IMR-90 (cell line): Measurements from ENCODE around the gene RNF182. TPM values are rescaled to one million over a fixed set of nuclear protein-coding genes. Genes with fewer than 3 reads are reported as not detected.

Experiments
- ATAC-seq: fragments of 200-7000 bp; cut with Tn5 transposase; 2 replicates; pipeline ENCODE4 v1.9.1; 2020; ENCODE audit warnings: low read depth, mild to moderate bottlenecking, moderate library complexity
- BruUV-seq: library from RNA; stranded (reverse); fragments of 400-500 nt; replicated peaks from 2 replicates; lab custom pipeline; 2021; lab: Mats Ljungman, UMichigan
- CTCF ChIA-PET: fragments of 300-600 bp; formaldehyde crosslinking; extraction: SDS; loops from one replicate; lab custom pipeline; 2021; ENCODE audit warnings: antibody characterized with exemption; lab: Yijun Ruan, JAX
- POLR2A ChIA-PET: fragments of 300-600 bp; sonication (Branson Sonifier 250); formaldehyde crosslinking; loops from one replicate; lab custom pipeline; 2022; ENCODE audit warnings: antibody characterized with exemption; ENCODE audit not compliant: unreplicated experiment; lab: Charles Lee
- DNase-seq: peaks from one replicate; pipeline ENCODE4 v3.0.0; 2013
- H2AFZ ChIP-seq: replicated peaks from 2 replicates; pipeline ENCODE3; 2013; ENCODE audit warnings: low read length, mild to moderate bottlenecking; ENCODE audit not compliant: poor library complexity
- H2AK5ac ChIP-seq: 2 replicates; pipeline ENCODE4 v1.6.1; 2013; ENCODE audit warnings: low read depth, low read length, inconsistent platforms
- H2AK9ac ChIP-seq: replicated peaks from 2 replicates; pipeline ENCODE3; 2013; ENCODE audit warnings: mild to moderate bottlenecking, low read depth, low read length, moderate library complexity; ENCODE audit not compliant: poor library complexity
- H2BK120ac ChIP-seq: 2 replicates; pipeline ENCODE4 v1.6.1; 2013; ENCODE audit warnings: low read depth, low read length, inconsistent platforms
- H2BK15ac ChIP-seq: 3 replicates; pipeline ENCODE4 v1.6.1; 2013; ENCODE audit warnings: low read depth, low read length, inconsistent platforms
- H2BK20ac ChIP-seq: 2 replicates; pipeline ENCODE4 v1.6.1; 2013; ENCODE audit warnings: low read depth, mild to moderate bottlenecking, inconsistent platforms, low read length, moderate library complexity
- H2BK5ac ChIP-seq: 2 replicates; pipeline ENCODE4 v1.6.1; 2013; ENCODE audit warnings: mild to moderate bottlenecking, low read depth, low read length, inconsistent platforms; ENCODE audit not compliant: poor library complexity, severe bottlenecking
- H3K14ac ChIP-seq: replicated peaks from 2 replicates; pipeline ENCODE4 v1.6.1; 2013; ENCODE audit warnings: low read depth, low read length, inconsistent platforms
- H3K18ac ChIP-seq: 2 replicates; pipeline ENCODE4 v1.6.1; 2013; ENCODE audit warnings: low read depth, low read length, control low read depth
- H3K23ac ChIP-seq: 2 replicates; pipeline ENCODE4 v1.6.1; 2013; ENCODE audit warnings: low read depth, low read length, inconsistent platforms
- H3K27ac ChIP-seq: 2 replicates; pipeline ENCODE4 v1.5.1; 2013; ENCODE audit warnings: mild to moderate bottlenecking, control low read depth, low read length; ENCODE audit not compliant: insufficient read depth
- H3K27me3 ChIP-seq: 2 replicates; pipeline ENCODE4 v1.6.1; 2013; ENCODE audit warnings: low read length; ENCODE audit not compliant: control insufficient read depth, insufficient read depth
- H3K36me3 ChIP-seq: 2 replicates; pipeline ENCODE4 v1.6.1; 2013; ENCODE audit warnings: low read length, mixed read lengths; ENCODE audit not compliant: control insufficient read depth, insufficient read depth
- H3K4ac ChIP-seq: 2 replicates; pipeline ENCODE4 v1.6.1; 2013; ENCODE audit warnings: low read depth, low read length, inconsistent platforms
- H3K4me1 ChIP-seq: 2 replicates; pipeline ENCODE4 v1.6.1; 2013; ENCODE audit warnings: low read length, mixed read lengths; ENCODE audit not compliant: control insufficient read depth, insufficient read depth
- H3K4me2 ChIP-seq: 2 replicates; pipeline ENCODE4 v1.6.1; 2013; ENCODE audit warnings: low read depth, mild to moderate bottlenecking, control low read depth, low read length, moderate library complexity
- H3K4me3 ChIP-seq: 2 replicates; pipeline ENCODE4 v1.5.1; 2013; ENCODE audit warnings: low read depth, mild to moderate bottlenecking, control low read depth, low read length, moderate library complexity; ENCODE audit not compliant: insufficient read depth
- H3K56ac ChIP-seq: 2 replicates; pipeline ENCODE4 v1.6.1; 2013; ENCODE audit warnings: low read length, inconsistent platforms; ENCODE audit not compliant: insufficient read depth; ENCODE audit errors: extremely low read depth
- H3K79me1 ChIP-seq, 2 experiments: 2 replicates each; pipeline ENCODE4 v1.6.1; 2013; ENCODE audit warnings: low read length in 2 of 2, inconsistent platforms in 1 of 2, low read depth in 1 of 2
- H3K9ac ChIP-seq: 2 replicates; pipeline ENCODE4 v1.6.1; 2013; ENCODE audit warnings: low read depth, low read length, control low read depth
- H3K9me1 ChIP-seq: 2 replicates; pipeline ENCODE4 v1.6.1; 2013; ENCODE audit warnings: low read length, inconsistent platforms; ENCODE audit not compliant: insufficient read depth
- H3K9me3 ChIP-seq: 2 replicates; pipeline ENCODE4 v1.6.1; 2013; ENCODE audit warnings: low read length; ENCODE audit not compliant: control insufficient read depth, insufficient read depth
- H4K20me1 ChIP-seq: 2 replicates; pipeline ENCODE4 v1.6.1; 2013; ENCODE audit warnings: low read length, inconsistent platforms; ENCODE audit not compliant: insufficient read depth
- H4K5ac ChIP-seq: 2 replicates; pipeline ENCODE4 v1.6.1; 2013; ENCODE audit warnings: mild to moderate bottlenecking, low read depth, low read length, control low read depth
- H4K8ac ChIP-seq, 2 experiments: 2 replicates each; pipeline ENCODE4 v1.6.1; 2013; ENCODE audit warnings: low read depth in 2 of 2, low read length in 2 of 2, control low read depth in 1 of 2, inconsistent platforms in 1 of 2
- H4K91ac ChIP-seq: 2 replicates; pipeline ENCODE4 v1.6.1; 2013; ENCODE audit warnings: low read depth, low read length, inconsistent platforms; ENCODE audit not compliant: insufficient read depth
- BHLHE40 ChIP-seq: fragments of 150-350 bp; IDR thresholded peaks from 2 replicates; pipeline ENCODE4 v1.6.1; 2016; ENCODE audit warnings: mild to moderate bottlenecking, low read depth, low read length
- CHD1 ChIP-seq: IDR thresholded peaks from 2 replicates; pipeline ENCODE4 v1.6.1; 2012; ENCODE audit warnings: low read depth, low read length, improper control_type of control experiment
- FOS ChIP-seq: fragments of 150-350 bp; IDR thresholded peaks from 2 replicates; pipeline ENCODE4 v1.6.1; 2016; ENCODE audit warnings: low read depth, low read length
- RCOR1 ChIP-seq: IDR thresholded peaks from 2 replicates; pipeline ENCODE4 v1.6.1; 2012; ENCODE audit warnings: mild to moderate bottlenecking, low read length, improper control_type of control experiment; ENCODE audit not compliant: insufficient replicate concordance
- WGBS, 2 experiments: methylation state at CpG; one replicate each; pipeline versions ENCODE4 v1.1.5 to v1.1.7; 2013; ENCODE audit warnings: missing lambda C conversion rate in 2 of 2; ENCODE audit not compliant: insufficient read length in 1 of 2; ENCODE audit errors: extremely low coverage in 2 of 2; 5-methylcytosine and 5-hydroxymethylcytosine counted together
- dilution Hi-C: fragments of 300-500 bp; cut with HindIII; formaldehyde crosslinking; loops from one replicate; pipeline ENCODE4 v1.14.3; 2018; ENCODE audit warnings: low sequenced_read_pairs; ENCODE audit not compliant: unreplicated experiment
- in situ Hi-C: fragments of 300-500 bp; cut with MboI; formaldehyde crosslinking; loops from 3 replicates; pipeline ENCODE4 v1.14.3; 2019; ENCODE audit warnings: low sequenced_read_pairs, inconsistent platforms, mixed read lengths
- intact Hi-C: fragments of 100-400 bp; cut with micrococcal nuclease; formaldehyde crosslinking; loops from 2 replicates; pipeline ENCODE4 v1.10.0; 2022
- polyA plus RNA-seq, 3 experiments: library from polyadenylated mRNA; depleted of rRNA; stranded (reverse); fragments of >200 nt; gene quantifications; 2 replicates each; pipeline ENCODE4 v1.2.3, GENCODE V29; 2012; ENCODE audit warnings: low replicate concordance in 1 of 3
- total RNA-seq: library from RNA; depleted of rRNA; stranded (reverse); fragments of >200 nt; gene quantifications from 2 replicates; pipeline ENCODE4 v1.2.3, GENCODE V29; 2012
- TF ChIP-seq, protein P1 (sequence below): fragments of 150-350 bp; IDR thresholded peaks from 2 replicates; pipeline ENCODE4 v1.6.1; 2016; ENCODE audit warnings: low read depth, mild to moderate bottlenecking, low read length, moderate library complexity, borderline replicate concordance

Gene RNF182
- total and polyA plus RNA-seq, 2 of the 4 experiments (the other 2 are of a cell fraction) = 4.1 to 9.1 TPM

DNA sequence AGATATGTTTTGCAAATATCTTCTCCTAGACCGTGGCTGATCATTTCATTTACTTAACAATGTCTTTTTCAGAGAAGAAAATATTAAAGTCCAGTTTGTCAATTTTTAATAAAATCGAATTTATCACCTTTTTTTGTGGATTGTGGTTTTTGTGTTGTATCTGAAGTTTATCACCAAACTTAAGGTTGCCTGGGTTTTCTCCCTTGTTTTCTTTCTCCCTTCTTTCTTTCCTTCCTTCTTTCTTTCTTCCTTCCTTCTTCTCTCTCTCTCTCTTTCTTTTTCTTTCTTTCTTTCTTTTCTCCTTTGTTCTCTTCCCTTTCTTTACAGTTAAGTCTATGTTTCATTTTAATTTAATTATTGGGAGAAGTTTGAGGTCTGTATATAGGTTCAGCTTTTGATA is 68.7 kb downstream of the RNF182 start (continued):
- TF ChIP-seq CHD1 = no peak
- TF ChIP-seq BHLHE40 = no peak
- TF ChIP-seq FOS = no peak

DNA sequence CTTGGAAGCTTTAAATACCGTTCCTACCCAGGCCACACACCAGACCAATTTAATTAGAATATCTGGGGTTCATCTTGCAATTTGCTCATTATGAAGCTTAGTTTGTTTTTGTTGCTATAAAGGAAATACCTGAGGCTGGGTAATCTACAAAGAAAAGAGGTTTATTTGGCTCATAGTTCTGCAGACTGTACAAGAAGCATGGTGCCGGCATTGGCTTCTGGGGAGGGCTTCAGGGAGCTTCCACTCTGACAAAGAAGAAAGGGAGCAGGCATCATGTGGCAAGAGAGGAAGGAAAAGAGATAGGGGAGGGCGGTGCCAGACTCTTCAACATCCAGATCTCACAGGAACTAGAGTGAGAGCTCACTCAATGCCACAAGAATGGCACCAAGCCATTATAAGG is 73.6 kb downstream of the RNF182 start:
- Histone ChIP-seq H4K5ac (no peak overlapping the region), H3K18ac (no peak overlapping the region), H3K9ac (no peak overlapping the region), H4K20me1 (no peaks in the 10 kb centered on the region), H3K9me1 (no peaks in the 10 kb centered on the region), H3K4me2 (no peak overlapping the region), H2AK9ac (no peak overlapping the region), H3K4me3 (no peak overlapping the region), H4K8ac (no peak overlapping the region), H2BK5ac (no peak overlapping the region), H3K27me3 (no peaks in the 10 kb centered on the region), H2AFZ (no peak overlapping the region), H4K91ac (no peak overlapping the region), H3K27ac (no peak overlapping the region), H3K9me3 (no peaks in the 10 kb centered on the region), H2BK20ac (no peak overlapping the region), H3K4ac (no peak overlapping the region), H3K36me3 (no peaks in the 10 kb centered on the region), H2BK120ac (no peak overlapping the region), H3K23ac (no peak overlapping the region), H2BK15ac (no peak overlapping the region), H3K79me1 (no peaks in the 10 kb centered on the region), H3K4me1 (peaks cover 2% of the 10 kb centered on the region; the same call in 1 of the 2 replicates), H2AK5ac (no peak overlapping the region), H3K14ac (no peak overlapping the region), H3K56ac (no peak overlapping the region)
- POLR2A ChIA-PET = no interaction called here
- intact Hi-C loops (no loop called here), dilution Hi-C loops (no loop called here), in situ Hi-C loops (no loop called here)
- BruUV-seq = no TSS peak
- DNase-seq (no peak), ATAC-seq (no peak)
- CTCF ChIA-PET = interaction anchor here (0.8 to 1.1 kb wide), 3 partner anchors 10 to 48 kb away, joined by 3 read pairs; no protein-coding TSS in a partner anchor
- TF ChIP-seq, protein P1, sequence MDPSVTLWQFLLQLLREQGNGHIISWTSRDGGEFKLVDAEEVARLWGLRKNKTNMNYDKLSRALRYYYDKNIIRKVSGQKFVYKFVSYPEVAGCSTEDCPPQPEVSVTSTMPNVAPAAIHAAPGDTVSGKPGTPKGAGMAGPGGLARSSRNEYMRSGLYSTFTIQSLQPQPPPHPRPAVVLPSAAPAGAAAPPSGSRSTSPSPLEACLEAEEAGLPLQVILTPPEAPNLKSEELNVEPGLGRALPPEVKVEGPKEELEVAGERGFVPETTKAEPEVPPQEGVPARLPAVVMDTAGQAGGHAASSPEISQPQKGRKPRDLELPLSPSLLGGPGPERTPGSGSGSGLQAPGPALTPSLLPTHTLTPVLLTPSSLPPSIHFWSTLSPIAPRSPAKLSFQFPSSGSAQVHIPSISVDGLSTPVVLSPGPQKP = no peak
- TF ChIP-seq RCOR1 = no peak
- no CpG with 5 or more reads among the region's 3 CpGs for WGBS, 2 experiments
